ENCODE measurements around the gene PLET1. TPM values are rescaled to one million over a fixed set of nuclear protein-coding genes. Genes with fewer than 3 reads are reported as not detected.

Gene PLET1
- total RNA-seq, 1 donor = not detected

- no peak for TF ChIP-seq CTCF (IDR thresholded peaks at IDR 0.05; ENCODE audit: insufficient read depth, low read length)
- no peak overlapping the region for H3K4me3 ChIP-seq (ENCODE audit: low read depth, low read length)
- no peak for DNase-seq (ENCODE audit: low read depth)
Measured at GRCh38 chr11:112222303-112222702, 38.4 kb downstream of the PLET1 start.

GRCh38 chr11:112221274-112221835, 39.3 kb downstream of the PLET1 start:
- DNase-seq (ENCODE audit: low read depth) = peak; percentile 36
- no peak overlapping the region for H3K4me3 ChIP-seq (ENCODE audit: low read depth, low read length)
- no peak for TF ChIP-seq CTCF (IDR thresholded peaks at IDR 0.05; ENCODE audit: insufficient read depth, low read length)

GRCh38 chr11:112219476-112220232, 41.0 kb downstream of the PLET1 start:
- peak; percentile 91 for DNase-seq (ENCODE audit: low read depth)
- H3K4me3 ChIP-seq (ENCODE audit: low read depth, low read length) = no peak overlapping the region
- TF ChIP-seq CTCF (IDR thresholded peaks at IDR 0.05; ENCODE audit: insufficient read depth, low read length) = peak; percentile 77

- H3K4me3 ChIP-seq (ENCODE audit: low read depth, low read length) = no peak overlapping the region
- peak; percentile 53 for DNase-seq (ENCODE audit: low read depth)
- TF ChIP-seq CTCF (IDR thresholded peaks at IDR 0.05; ENCODE audit: insufficient read depth, low read length) = no peak
Measured at GRCh38 chr11:112216561-112217105, 44.0 kb downstream of the PLET1 start.

- no peak overlapping the region for H3K4me3 ChIP-seq (ENCODE audit: low read depth, low read length)
- TF ChIP-seq CTCF (IDR thresholded peaks at IDR 0.05; ENCODE audit: insufficient read depth, low read length) = no peak
- no peak for DNase-seq (ENCODE audit: low read depth)
Measured at GRCh38 chr11:112215621-112216020, 45.0 kb downstream of the PLET1 start.

GRCh38 chr11:112213753-112214152, 46.9 kb downstream of the PLET1 start:
- peak; percentile 52 for DNase-seq (ENCODE audit: low read depth)
- TF ChIP-seq CTCF (IDR thresholded peaks at IDR 0.05; ENCODE audit: insufficient read depth, low read length) = no peak
- no peak overlapping the region for H3K4me3 ChIP-seq (ENCODE audit: low read depth, low read length)

All from fibroblast of the aortic adventitia (primary cell).